ENCODE measurements around the gene PRDM12.
"Not testable (repeated sequence)": the region's sequence is repeated elsewhere in the genome, so short reads cannot be mapped to it uniquely, and the experiment has no call there.

Gene PRDM12

DNA sequence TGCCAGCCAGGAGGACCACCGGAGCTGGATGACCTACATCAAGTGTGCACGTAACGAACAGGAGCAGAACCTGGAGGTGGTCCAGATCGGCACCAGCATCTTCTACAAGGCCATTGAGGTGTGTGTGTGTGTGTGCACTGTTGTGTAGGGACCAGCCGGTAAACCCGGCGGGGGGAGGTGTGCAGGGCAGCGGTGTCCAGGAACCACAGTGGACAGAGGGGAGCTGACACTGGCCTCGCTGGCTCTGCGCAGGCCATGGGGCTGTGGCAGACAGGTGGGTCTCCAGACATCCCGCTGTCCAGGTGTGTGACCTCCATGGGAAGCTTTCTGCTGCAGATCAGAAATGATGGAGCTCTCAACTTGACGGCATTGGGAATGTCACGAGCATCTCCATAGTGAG lies 3.8 kb downstream of the PRDM12 start:
- Mint-ChIP-seq H3K36me3 (no peaks in the 10 kb centered on the region), H3K27me3 (peaks cover 14% of the 10 kb centered on the region), H3K27ac (no peak overlapping the region), H3K9me3 (ENCODE audit: low read depth) (no peaks in the 10 kb centered on the region), H3K4me3 (no peak overlapping the region), H3K4me1 (ENCODE audit: low read depth) (peaks cover 10% of the 10 kb centered on the region)

DNA sequence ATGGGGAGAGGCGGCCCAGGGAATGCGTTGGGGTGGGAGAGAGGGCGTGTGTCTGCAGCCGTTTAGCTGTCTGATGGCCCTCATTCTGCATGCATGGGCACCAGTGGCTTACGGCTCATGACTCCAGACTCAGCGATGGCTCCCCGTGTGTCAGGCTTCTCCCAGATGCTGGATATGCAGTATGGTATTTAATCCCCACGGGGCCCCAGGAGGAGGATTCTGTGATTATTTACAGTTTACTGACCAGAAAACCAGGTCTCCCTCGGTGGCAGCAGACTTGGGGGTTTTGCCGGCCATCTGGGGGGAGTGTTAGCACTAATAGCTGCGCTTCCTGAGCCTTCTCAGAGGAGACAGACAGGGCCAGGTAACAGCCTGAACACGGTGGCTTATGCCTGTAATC lies 4.3 kb downstream of the PRDM12 start:
- no peaks in the 10 kb centered on the region for H3K36me3 Mint-ChIP-seq
- H3K9me3 Mint-ChIP-seq (ENCODE audit: low read depth): no peaks in the 10 kb centered on the region
- peaks cover 8% of the 10 kb centered on the region for H3K4me1 Mint-ChIP-seq (ENCODE audit: low read depth)
- H3K4me3 Mint-ChIP-seq: no peak overlapping the region
- peaks cover 14% of the 10 kb centered on the region for H3K27me3 Mint-ChIP-seq
- H3K27ac Mint-ChIP-seq: no peak overlapping the region

DNA sequence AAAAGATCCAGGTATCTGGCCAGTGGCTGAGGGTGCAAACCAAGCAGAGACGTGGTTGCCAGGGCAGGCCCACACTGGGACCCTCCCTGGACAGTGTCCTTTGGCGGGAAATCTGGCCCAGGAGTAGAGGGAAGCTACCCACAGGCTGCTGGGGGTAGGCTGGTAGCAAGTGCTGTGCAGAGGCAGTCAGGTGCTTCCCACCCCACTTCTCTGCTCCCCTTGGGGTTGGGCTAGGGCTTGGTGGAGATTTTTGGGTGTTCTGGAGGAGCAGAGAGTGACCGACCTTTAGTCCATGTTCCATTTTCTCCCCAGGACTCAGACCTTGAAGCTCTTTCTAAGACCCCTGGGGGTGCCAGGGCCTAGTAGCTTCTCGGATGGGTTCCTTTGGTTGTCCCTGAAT lies 5.6 kb downstream of the PRDM12 start:
- Mint-ChIP-seq H3K4me3 (no peak overlapping the region), H3K36me3 (no peaks in the 10 kb centered on the region), H3K27ac (no peak overlapping the region), H3K27me3 (peaks cover 14% of the 10 kb centered on the region), H3K4me1 (ENCODE audit: low read depth) (peaks cover 4% of the 10 kb centered on the region), H3K9me3 (ENCODE audit: low read depth) (no peaks in the 10 kb centered on the region)

DNA sequence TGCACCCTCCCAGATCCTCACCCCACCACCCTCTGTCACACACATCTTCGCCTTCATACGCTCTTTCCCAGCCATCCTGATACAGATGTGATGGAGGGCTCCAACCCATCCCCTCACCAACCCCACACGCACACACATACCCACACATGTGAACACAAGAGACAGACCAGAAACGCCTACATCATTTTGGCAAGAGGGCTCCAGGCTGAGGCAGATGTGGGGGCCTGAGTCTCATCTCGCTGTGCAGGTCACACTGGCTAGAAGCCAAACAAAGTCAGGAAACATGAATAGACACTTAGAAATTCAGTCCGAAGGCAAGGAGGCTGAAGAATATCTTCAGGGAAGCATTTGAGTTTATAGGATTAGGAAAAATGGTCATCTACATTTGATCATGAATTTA lies 6.2 kb downstream of the PRDM12 start:
- no peaks in the 10 kb centered on the region for H3K9me3 Mint-ChIP-seq (ENCODE audit: low read depth)
- no peak overlapping the region for H3K27ac Mint-ChIP-seq
- no peaks in the 10 kb centered on the region for H3K36me3 Mint-ChIP-seq
- H3K27me3 Mint-ChIP-seq: peaks cover 10% of the 10 kb centered on the region
- peaks cover under 1% of the 10 kb centered on the region for H3K4me1 Mint-ChIP-seq (ENCODE audit: low read depth)
- H3K4me3 Mint-ChIP-seq: no peak overlapping the region

DNA sequence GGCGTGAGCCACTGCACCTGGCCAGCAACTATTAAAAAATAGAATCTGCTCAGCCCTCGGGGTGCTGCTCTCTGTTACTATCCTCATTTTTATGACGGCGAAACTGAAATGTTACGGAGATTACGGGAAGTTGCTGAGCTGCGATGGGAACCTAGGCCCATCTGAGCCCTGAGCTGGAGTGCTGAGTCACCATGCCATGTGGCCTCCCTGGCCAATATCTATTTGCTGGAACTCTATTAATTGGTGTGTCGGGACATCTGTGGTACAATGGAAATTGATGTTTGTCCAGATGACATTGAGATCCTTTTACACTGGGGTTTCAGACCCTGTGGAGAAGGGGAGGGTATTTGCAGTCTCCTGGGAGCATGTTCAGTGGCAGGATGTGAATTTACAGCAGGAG lies 8.1 kb downstream of the PRDM12 start:
- Mint-ChIP-seq H3K9me3 (ENCODE audit: low read depth) (no peaks in the 10 kb centered on the region), H3K27me3 (peaks cover 5% of the 10 kb centered on the region), H3K36me3 (no peaks in the 10 kb centered on the region), H3K4me3 (no peak overlapping the region), H3K4me1 (ENCODE audit: low read depth) (no peaks in the 10 kb centered on the region), H3K27ac (no peak overlapping the region)

DNA sequence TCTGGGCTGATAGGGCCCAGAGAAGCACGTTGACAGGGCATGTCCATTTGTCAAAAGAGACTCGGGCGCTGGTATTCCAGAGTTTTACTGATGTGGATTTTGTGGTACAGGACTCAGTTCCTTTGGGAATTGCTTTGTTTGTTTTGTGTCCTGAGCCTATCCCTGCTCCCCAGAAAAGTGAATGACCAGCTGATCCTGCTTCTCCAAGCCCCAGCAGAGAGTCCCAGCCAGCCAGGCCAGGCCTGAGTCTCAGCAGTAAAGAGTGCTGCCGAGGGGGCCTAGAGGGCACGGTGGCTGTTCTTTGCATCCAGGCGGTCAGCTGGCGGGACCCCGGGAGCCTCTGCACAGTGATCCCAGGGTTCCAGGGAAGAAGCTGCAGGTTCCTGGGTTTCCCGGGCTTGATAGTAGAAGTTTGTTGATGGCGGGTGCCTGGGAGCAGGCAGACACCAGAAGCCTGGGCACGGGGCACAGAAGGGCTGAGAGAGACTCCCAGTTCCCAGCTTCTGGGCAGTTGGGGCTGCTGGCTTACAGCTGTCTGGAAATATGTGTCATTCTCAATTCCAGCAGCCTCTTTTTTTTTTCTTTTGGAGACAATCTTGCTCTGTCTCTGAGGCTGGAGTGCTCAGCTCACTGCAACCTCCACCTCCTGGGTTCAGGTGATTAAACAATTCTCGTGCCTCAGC lies 8.7 kb downstream of the PRDM12 start:
- Mint-ChIP-seq H3K36me3 (no peaks in the 10 kb centered on the region), H3K27ac (no peak overlapping the region), H3K4me3 (no peak overlapping the region), H3K27me3 (peaks cover 4% of the 10 kb centered on the region), H3K4me1 (ENCODE audit: low read depth) (no peaks in the 10 kb centered on the region), H3K9me3 (ENCODE audit: low read depth) (no peaks in the 10 kb centered on the region)

DNA sequence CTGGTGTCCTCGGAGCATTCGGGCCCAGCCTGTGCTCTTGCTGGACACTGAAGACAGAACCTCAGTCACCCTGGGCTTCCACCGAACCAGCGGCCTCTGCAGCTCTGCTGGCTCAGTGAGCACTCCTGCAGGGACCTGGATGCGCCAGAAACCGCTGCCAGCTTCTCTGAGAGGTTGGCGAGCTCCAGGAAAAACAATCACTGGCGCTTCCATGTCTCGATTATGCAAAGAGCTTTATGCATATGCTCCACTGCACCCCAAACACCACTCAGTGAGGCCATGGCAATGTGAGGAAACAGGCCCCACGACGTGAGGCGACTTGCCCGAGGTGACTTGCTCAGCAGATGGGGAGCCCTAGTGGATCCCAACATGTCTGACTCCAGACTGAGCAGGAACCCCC lies 11.0 kb downstream of the PRDM12 start:
- Mint-ChIP-seq H3K27ac (no peak overlapping the region), H3K36me3 (no peaks in the 10 kb centered on the region), H3K4me3 (no peak overlapping the region), H3K4me1 (ENCODE audit: low read depth) (no peaks in the 10 kb centered on the region), H3K9me3 (ENCODE audit: low read depth) (no peaks in the 10 kb centered on the region), H3K27me3 (no peaks in the 10 kb centered on the region)

DNA sequence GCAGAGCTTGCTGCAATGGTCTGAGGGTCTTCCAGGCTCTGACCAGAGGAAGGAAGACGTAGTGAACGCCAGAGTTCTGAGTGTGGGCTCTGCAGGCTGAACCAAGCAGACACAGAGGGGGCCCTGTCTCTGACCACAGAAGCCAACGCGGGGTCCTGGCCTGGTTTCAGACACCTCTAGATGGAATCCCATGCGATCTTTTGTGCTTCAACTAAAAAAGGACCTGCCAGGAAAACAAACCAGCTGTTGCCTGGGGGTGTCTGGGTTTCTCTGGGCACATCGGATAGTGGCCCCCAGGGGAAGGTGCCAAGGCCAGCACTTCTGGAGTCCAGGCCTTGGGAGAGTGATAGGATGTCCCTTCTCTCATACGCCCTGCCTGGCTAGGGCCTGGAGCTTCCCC lies 12.9 kb downstream of the PRDM12 start:
- H3K27me3 Mint-ChIP-seq: no peaks in the 10 kb centered on the region
- no peak overlapping the region for H3K4me3 Mint-ChIP-seq
- H3K9me3 Mint-ChIP-seq (ENCODE audit: low read depth): no peaks in the 10 kb centered on the region
- no peak overlapping the region for H3K27ac Mint-ChIP-seq
- peaks cover 2% of the 10 kb centered on the region for H3K4me1 Mint-ChIP-seq (ENCODE audit: low read depth)
- no peaks in the 10 kb centered on the region for H3K36me3 Mint-ChIP-seq

DNA sequence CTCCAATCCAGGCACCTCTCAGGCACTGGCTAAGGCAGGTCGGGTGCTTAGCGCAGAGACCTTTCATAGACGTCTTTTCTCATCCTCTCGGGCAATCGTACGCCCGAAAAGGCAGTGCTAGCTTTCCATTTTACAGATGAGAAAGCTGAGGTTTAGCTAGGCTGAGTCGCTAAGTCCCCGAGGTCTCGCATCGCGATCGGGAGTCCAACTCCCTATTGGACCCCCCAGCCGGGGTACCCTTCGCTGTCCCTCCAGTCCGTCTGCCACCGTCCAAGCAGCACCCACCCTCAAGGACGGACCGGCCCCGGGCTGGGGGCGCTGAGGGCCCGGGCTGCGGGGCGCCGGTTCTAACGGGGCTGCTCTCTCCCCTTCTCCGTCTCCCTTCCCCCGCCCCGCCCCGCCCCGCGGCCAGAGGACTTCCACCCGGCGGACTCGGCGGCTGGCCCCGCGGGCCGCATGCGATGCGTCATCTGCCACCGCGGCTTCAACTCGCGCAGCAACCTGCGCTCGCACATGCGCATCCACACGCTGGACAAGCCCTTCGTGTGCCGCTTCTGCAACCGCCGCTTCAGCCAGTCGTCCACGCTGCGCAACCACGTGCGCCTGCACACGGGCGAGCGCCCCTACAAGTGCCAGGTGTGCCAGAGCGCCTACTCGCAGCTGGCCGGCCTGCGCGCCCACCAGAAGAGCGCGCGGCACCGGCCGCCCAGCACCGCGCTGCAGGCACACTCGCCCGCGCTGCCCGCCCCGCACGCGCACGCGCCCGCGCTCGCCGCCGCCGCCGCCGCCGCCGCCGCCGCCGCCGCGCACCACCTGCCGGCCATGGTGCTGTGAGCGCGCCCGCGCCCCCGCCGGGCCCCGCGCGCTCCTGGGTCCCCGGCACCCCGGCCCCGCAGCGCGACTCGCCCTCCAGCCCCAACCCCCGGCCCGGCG lies 16.7 kb downstream of the PRDM12 start:
- Mint-ChIP-seq H3K36me3 (no peaks in the 10 kb centered on the region), H3K27me3 (no peaks in the 10 kb centered on the region), H3K4me1 (ENCODE audit: low read depth) (peaks cover 5% of the 10 kb centered on the region), H3K27ac (no peak overlapping the region), H3K4me3 (peak overlapping the region; percentile 35), H3K9me3 (ENCODE audit: low read depth) (no peaks in the 10 kb centered on the region)

DNA sequence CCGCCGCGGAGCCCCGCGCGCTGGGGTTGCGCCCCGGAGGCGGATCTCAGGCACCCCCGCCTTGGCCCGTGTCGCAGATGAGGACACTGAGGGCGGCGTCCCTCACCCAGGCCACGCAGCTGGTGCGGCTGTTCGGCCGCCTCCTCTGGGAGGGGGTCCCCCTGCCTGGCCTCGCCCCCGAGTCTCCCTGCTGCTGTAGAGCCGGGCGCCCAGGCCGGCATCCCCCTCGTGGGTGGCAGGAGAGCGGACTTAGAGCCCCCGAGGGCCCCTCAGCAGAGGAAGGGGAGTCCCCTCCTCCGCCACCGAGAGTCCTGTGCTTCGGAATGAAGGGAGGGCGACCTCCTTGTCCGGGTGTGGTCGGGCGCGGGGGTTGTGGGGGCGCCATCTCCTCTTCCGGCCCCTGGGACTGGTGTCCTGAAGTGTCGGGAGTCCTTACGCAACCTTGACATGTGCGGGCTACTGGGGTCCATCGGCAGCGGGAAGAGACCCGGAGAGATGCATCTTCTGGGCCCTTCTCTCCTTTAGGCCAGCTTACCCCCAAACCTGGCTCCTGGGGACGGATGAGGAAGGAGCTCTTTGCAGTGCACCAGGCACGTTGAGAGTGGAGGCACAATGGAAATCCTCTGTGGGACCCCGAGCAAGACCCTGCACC lies 17.5 kb downstream of the PRDM12 start:
- Mint-ChIP-seq H3K9me3 (ENCODE audit: low read depth) (no peaks in the 10 kb centered on the region), H3K4me3 (peak overlapping the region; percentile 95), H3K36me3 (no peaks in the 10 kb centered on the region), H3K27me3 (no peaks in the 10 kb centered on the region), H3K27ac (no peak overlapping the region), H3K4me1 (ENCODE audit: low read depth) (peaks cover 5% of the 10 kb centered on the region)

DNA sequence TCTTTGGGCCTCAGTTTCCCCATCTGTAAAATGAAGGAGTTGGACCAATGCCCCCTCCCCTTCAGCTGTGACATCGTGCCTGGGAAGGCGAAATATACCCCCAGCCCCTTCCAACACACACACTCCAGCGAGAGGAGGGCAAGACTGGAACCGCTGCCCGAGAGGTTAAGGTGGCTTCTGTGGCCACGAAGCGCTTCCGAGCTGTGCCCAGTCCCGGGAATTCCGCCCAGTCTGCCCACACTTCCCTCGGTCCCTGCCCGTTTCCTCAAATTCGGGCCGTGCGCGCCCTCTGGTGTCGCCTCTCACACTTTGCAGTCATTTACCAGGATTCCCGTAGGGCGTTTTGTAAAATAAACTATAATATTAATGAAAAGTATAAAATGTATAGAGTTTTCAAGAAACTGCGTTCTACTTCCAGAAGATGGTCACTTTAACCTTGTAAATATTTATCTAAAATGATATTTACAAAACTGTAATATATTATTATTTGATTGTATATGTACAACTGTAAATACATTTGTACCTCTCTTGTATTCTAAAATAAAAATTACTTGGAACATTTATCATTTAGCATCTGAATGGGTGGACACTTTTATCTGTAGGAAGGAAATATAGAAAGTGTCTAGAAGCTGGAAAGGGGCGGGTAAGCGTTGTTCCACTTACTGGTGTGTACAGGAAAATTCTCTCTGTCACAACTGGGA lies 18.2 kb downstream of the PRDM12 start:
- H3K4me1 Mint-ChIP-seq (ENCODE audit: low read depth): peaks cover 6% of the 10 kb centered on the region
- H3K4me3 Mint-ChIP-seq: peak overlapping the region; percentile 95
- H3K27ac Mint-ChIP-seq: peak overlapping the region; percentile 76
- H3K9me3 Mint-ChIP-seq (ENCODE audit: low read depth): no peaks in the 10 kb centered on the region
- no peaks in the 10 kb centered on the region for H3K36me3 Mint-ChIP-seq
- H3K27me3 Mint-ChIP-seq: peaks cover 2% of the 10 kb centered on the region

DNA sequence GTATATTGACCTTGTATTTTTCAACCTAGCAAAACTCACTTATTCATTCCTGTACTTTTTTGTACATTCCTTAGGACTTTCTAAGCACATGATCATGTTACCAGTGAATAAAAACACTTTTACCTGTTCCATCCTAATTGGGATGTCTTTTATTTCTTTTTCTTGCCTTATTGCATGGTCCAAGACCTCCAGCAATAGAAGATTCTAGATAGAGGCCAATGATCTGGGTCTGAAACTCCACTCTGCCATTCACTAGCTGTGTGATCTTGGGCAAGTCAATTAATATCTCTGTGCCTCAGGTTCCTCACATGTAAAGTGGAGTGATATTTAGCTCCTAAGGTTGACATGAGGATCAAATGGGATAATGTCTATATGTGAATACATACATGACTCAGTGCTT lies 20.7 kb downstream of the PRDM12 start:
- peaks cover 2% of the 10 kb centered on the region for H3K27me3 Mint-ChIP-seq
- peaks cover 13% of the 10 kb centered on the region for H3K4me1 Mint-ChIP-seq (ENCODE audit: low read depth)
- no peak overlapping the region for H3K4me3 Mint-ChIP-seq
- H3K27ac Mint-ChIP-seq: no peak overlapping the region
- H3K9me3 Mint-ChIP-seq (ENCODE audit: low read depth): no peaks in the 10 kb centered on the region
- no peaks in the 10 kb centered on the region for H3K36me3 Mint-ChIP-seq

DNA sequence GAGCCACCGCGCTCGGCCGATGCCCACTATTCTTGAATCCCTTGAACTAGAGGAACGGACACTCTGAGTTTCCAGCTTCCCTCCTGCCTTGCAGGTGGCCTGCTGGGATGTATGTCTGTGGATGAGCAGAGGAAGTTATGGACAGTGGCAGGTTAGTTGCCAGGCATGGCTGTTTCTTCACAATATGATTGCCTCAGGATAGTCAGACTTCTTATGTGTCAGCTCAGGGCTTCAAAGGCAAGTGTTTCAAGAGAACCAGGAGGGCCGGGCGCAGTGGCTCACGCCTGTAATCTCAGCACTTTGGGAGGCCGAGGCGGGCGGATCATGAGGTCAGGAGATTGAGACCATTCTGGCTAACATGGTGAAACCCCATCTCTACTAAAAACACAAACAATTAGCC lies 21.6 kb downstream of the PRDM12 start:
- not testable (repeated sequence) for H3K27ac Mint-ChIP-seq; H3K27me3 Mint-ChIP-seq; H3K4me3 Mint-ChIP-seq; H3K36me3 Mint-ChIP-seq; H3K9me3 Mint-ChIP-seq (ENCODE audit: low read depth)
- H3K4me1 Mint-ChIP-seq (ENCODE audit: low read depth): peaks cover 12% of the 10 kb centered on the region

DNA sequence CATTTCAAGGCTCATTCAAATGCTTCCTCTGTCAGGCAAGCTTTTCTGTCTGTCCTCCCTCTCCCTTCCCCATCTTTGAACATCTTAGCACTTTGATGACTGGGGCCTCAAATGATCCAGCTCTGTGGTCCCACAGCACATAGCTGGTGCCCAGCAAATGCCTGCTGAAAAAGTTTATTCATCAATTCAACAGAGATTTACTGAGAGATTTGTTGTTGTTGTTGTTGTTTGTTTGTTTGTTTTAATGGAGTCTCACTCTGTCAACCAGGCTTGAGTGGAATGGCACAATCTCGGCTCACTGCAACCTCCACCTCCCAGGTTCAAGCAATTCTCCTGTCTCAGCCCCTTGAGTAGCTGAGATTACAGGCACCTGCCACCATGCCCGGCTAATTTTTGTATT lies 23.2 kb downstream of the PRDM12 start:
- no peak overlapping the region for H3K4me3 Mint-ChIP-seq
- H3K4me1 Mint-ChIP-seq (ENCODE audit: low read depth): peaks cover 11% of the 10 kb centered on the region
- H3K27me3 Mint-ChIP-seq: peaks cover 2% of the 10 kb centered on the region
- H3K9me3 Mint-ChIP-seq (ENCODE audit: low read depth): no peaks in the 10 kb centered on the region
- H3K36me3 Mint-ChIP-seq: no peaks in the 10 kb centered on the region
- no peak overlapping the region for H3K27ac Mint-ChIP-seq

DNA sequence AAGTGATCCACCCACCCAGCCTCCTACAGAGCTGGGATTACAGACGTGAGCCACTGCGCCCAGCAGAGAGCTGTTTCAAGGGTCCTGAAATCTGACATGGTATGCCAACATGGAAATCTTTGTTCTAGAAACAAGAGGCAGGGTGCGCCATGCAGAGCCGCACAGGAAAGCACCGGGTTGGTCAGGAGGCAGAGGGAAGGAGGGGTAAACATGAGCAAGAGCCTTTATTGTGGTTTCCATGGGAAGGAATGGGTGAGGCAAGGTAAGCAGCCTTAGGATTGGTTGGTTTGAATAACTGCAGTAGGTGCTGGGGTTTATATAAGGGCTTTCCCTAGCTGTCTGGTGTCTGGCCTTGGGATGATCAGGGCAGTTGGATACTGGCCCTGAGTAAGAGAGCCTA lies 23.7 kb downstream of the PRDM12 start:
- Mint-ChIP-seq H3K4me1 (ENCODE audit: low read depth) (peaks cover 12% of the 10 kb centered on the region), H3K9me3 (ENCODE audit: low read depth) (no peaks in the 10 kb centered on the region), H3K27me3 (peaks cover 2% of the 10 kb centered on the region), H3K4me3 (no peak overlapping the region), H3K36me3 (no peaks in the 10 kb centered on the region), H3K27ac (no peak overlapping the region)
